ENCODE data around the gene RNU2-1.
"Not testable (repeated sequence)": the region's sequence is repeated elsewhere in the genome, so short reads cannot be mapped to it uniquely, and the experiment has no call there.

RNU2-1 gene

DNA sequence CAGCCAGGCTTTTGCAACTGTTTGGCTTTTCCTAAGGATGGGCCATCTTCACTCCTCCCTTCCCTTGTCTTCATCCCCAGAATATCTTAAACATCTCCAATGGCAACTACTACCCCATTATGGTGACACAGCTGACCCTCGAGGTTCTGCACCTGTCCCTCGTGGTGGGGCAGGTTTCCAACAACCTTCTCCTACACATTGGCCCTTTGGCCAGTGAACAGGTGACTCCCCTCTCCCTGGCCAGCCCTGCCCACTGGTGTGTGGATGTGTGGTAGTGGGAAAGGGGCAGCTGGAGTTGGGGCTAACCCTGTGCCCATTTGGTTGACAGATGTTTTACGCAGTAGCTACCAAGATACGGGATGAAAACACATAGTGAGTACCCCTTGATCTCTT lies 17.4 kb downstream of the RNU2-1 start:
- DNase-seq (ENCODE audit: low read depth in 2 of 2) = no peak

DNA sequence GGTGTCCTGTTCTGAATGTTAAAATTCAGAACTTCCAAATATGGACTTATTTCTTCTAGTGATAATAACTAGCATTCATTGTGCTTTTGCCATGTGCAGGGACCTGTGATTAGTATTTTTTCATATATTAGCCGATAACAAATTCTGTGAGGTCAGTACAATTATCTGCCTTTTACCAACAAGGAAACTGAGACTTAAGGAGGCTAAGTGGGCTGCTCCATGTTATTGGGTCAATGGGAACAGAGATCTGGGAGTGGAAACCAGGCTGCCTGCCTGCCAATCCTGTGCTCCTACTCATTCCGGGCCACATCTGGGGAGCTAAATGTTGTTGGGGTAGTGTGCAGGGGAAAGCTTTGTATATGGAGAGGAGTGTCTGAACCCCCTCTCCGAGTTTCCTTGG lies 18.4 kb downstream of the RNU2-1 start:
- DNase-seq (ENCODE audit: low read depth in 2 of 2) = no peak

DNA sequence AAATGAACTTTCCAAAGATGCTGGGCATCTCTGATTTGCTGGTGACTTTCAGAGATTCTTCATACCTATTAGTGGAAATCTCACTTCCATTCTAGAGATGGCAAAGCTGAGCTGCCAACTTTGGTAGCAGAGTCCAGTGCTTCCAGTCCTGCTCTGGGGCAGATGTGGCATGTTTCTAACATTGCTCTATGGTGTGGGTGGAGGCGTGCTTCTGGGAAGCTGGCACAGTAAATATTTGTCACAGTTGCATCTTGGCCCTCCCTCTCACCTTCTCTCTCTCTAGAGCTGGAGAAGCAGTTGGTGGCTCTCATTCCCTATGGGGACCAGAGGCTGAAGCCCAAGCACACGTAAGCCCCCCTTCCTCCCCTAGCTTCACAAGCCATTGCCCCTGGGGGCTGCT lies 20.2 kb downstream of the RNU2-1 start:
- no peak for DNase-seq (ENCODE audit: low read depth in 2 of 2)

DNA sequence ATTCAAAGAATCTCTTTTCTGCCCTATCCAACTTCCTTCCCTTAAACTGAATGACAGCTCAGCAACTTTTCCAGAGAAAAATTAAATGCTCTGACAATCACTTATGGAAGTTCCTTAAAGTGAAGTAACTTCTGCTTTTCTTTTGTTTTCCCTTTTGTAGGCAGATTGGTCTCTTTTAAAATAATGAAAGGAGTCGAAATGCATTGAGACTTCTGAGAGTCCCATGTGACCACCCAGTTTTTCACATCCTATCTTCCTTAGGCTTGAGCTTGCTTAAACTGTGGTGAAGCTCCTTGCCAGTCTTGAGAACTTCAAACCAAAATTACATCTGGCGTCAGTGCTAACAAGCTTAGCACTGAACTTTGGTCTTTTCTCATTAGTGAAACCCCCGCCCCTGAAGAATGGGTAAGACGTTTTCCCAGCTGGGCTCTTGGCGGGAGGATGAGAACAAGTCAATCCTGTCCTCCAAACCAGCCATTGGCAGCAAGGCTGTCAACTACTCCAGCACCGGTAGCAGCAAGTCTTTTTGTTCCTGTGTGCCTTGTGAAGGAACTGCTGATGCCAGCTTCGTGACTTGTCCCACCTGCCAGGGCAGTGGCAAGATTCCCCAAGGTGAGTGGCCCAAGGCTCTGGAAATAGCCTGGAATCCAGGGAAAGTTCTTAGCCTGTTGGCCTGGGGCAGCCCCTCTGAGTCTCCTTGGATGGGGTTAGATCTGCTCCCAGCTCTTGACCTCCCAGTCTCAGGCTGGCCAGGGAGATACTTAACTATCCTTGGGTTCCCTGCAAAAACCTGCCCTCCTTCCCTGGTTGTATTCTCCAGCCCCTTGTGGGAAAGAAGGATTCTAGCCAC lies 20.9 kb downstream of the RNU2-1 start:
- no peak for DNase-seq (ENCODE audit: low read depth in 2 of 2)

DNA sequence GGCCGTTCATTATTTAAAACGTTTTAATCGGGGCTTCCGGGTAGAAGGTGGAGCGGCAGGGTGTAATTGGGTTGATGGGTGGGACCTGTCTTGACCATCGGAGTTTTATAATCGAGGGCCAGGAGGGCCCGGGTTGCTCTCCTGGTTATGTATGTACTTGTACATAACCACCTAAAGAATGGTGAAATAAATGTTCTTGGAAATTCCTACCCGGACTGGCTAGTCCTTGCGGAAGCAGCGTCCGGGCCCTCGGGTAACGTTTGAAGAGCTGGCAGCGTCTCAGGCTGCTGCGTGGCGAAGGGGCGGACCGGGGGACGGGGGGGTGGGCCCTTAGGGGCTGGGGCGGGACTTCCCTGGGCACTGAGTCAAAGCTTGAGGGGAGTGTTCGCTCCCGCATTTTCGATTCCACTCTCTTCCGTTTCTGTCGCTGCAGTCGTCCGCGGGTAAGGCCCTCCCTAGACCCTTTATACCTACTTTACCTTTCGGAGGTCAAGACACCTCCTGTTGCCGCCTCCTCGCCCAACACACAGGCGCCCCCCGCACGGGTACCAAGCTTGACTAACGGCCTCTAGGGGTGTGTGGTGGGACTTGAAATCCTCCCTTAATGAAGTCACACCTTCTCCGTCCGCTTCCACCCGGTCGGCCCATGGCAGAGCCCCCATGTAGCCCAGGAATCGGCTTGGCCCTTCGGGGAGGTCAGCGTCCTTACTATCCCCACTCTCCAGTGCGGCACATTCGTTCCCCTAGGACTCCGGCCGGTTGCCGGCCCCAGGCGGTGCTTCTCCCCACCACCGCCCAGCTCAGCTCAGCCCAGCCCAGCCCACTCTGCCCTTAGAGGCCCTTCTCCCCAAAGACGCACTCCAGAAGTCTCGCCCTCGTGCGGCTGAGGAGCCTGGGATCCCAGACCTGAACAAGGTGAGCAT lies 22.0 kb downstream of the RNU2-1 start, which contains the start of gene TMEM106A:
TSS of gene TMEM106A (plus strand) at position 396 of the 923 bp plus-strand sequence. CDS start 1,167 bp downstream, outside the sequence.
- DNase-seq (ENCODE audit: low read depth in 2 of 2) = peak; percentile 54 to 64

DNA sequence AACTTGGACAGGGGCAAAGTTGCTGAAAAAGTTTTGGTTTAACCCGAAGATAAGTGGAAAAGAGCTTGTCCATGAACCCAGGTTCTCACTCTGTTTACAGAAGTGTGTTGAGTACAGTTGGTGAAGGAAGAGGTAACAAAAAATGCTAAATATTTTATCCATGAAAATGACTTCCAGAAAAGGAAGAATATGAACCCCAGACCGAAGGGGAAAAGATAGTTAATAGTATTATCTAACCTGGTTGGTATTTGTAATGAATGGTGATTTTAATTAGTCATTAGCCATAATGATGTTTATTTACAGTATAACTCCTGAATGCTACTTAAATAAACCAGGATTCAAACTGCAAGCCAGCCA lies 22.7 kb downstream of the RNU2-1 start:
- DNase-seq (ENCODE audit: low read depth in 2 of 2) = no peak

DNA sequence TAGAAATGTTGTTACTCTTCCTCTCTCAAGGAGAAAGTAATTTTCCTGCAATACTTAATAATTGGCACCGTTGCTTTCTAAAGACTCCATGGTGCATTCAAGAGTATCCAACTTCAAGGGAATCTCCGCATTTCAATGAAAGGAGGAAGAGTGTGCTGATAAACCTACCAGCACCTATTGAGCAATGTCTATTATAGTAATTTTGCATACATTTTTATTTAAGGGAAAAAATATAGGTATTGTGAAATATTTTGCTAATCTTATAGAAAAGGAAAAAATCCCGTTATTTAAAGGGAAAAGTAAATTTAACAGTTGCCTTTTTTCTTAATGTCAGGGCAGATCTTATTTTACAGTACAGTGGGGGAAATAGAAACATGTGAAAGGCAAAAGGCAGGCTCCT lies 23.2 kb downstream of the RNU2-1 start:
- DNase-seq (ENCODE audit: low read depth in 2 of 2) = no peak

DNA sequence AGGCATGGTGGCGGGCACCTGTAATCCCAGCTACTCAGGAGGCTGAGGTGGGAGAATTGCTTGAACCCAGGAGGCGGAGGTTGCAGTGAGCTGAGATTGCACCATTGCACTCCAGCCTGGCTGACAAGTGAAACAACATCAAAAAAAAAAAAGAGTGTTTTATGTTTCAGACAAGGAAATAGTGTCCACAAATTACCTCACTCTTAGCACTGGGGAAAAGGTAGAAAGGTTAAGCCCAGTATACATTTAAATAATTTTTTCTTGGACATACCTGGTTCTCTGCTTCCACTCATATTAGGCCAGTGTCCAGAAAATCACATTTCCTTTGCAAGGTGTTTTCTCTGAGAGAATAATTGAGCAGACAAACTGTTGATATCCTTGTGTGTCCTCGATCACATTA lies 30.8 kb downstream of the RNU2-1 start:
- DNase-seq (ENCODE audit: low read depth in 2 of 2) = not testable (repeated sequence)

DNA sequence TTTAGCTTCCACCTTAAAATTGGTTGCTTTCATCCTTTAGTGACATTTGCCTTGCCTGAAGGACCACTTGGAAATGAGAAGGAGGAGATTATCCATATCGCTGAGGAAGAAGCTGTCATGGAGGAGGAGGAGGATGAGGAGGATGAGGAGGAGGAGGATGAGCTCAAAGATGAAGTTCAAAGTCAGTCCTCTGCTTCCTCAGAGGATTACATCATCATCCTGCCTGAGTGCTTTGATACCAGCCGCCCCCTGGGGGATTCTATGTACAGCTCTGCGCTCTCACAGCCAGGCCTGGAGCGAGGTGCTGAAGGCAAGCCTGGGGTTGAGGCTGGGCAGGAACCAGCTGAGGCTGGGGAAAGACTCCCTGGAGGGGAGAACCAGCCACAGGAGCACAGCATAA lies 33.6 kb downstream of the RNU2-1 start:
- no peak for DNase-seq (ENCODE audit: low read depth in 2 of 2)

DNA sequence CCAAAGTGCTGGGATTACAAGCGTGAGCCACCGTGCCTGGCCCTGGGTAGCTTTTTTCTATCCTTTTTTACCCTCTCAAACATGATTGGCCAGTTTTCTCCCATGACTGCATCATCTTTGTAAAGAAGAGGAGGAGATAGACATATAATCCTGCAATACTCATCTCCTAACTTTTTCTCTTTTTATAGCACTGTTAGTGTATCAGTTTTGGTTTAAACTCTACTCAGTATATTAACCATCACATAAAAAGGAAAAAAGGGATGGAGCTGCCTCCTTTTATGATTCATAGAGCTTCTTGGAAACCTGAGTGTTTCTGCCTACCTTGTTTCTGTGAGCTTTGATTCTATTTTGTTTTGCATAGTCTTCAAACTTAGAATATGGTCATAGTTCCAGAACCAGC lies 34.1 kb downstream of the RNU2-1 start:
- DNase-seq (ENCODE audit: low read depth in 2 of 2) = no peak

DNA sequence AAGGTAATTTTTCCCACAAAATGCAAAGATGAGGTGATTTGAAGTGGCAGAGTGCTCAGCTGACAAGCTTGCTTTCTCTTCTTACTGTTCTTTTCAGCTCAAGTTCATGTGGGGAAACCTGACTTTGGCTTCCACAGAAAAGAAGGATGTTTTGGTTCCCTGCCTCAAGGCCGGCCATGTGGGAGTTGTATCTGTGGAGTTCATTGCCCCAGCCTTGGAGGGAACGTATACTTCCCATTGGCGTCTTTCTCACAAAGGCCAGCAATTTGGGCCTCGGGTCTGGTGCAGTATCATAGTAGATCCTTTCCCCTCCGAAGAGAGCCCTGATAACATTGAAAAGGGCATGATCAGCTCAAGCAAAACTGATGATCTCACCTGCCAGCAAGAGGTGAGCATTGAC lies 40.5 kb downstream of the RNU2-1 start:
- no peak for DNase-seq (ENCODE audit: low read depth in 2 of 2)

DNA sequence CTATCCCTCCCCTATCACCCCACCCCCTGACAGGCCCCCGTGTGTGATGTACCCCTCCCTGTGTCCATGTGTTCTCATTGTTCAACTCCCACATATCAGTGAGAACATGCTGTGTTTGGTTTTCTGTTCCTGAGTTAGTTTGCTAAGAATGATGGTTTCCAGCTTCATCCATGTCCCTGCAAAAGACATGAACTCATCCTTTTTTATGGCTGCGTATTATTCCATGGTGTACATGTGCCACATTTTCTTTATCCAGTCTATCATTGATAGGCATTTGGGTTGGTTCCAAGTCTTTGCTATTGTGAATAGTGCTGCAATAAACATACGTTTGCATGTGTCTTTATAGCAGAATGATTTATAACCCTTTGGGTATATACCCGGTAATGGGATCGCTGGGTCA lies 47.1 kb downstream of the RNU2-1 start:
- DNase-seq (ENCODE audit: low read depth in 2 of 2) = not testable (repeated sequence)

DNA sequence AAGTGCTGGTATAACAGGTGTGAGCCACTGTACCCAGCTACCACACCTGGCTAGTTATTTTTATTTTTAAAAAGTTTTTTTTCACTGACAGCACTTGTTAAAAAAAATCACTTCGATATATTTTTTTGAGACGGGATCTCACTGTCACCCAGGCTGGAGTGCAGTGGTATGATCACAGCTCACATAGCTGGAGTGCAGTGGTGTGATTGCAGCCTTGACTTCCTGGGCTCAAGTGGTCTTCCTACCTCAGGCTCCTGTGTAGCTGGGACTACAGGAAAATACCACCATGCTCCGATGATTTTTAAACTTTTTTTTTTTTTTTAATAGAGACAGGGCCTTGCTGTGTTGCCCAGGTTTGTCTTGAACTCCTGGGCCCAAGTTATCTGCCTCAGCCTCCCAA lies 49.9 kb downstream of the RNU2-1 start:
- DNase-seq (ENCODE audit: low read depth in 2 of 2) = no peak
